HepG2 (cell line): Measurements from ENCODE around the gene LIPC. TPM values are rescaled to one million over a fixed set of nuclear protein-coding genes. Genes with fewer than 3 reads are reported as not detected.

ENCODE experiments used
- ATAC-seq: fragments of 200-7000 bp; cut with Tn5 transposase; 3 replicates; pipeline ENCODE4 v1.9.1; 2020; ENCODE audit warnings: mild to moderate bottlenecking, moderate library complexity
- BruUV-seq: library from RNA; stranded (reverse); fragments of 400-500 nt; replicated peaks from 2 replicates; lab custom pipeline; 2021; lab: Mats Ljungman, UMichigan
- CTCF ChIA-PET: fragments of 300-600 bp; formaldehyde crosslinking; extraction: SDS; loops from one replicate; lab custom pipeline; 2021; ENCODE audit warnings: low total read pairs, inconsistent platforms, low intra/inter-chr PET ratio; lab: Yijun Ruan, JAX
- POLR2A ChIA-PET: fragments of 350-600 bp; sonication (Branson Sonifier 250); formaldehyde crosslinking; loops from one replicate; lab custom pipeline; 2020; ENCODE audit warnings: antibody characterized with exemption, inconsistent platforms; lab: Yijun Ruan, JAX
- DNase-seq: peaks from one replicate; pipeline ENCODE4 v3.0.0-alpha.2; 2015; ENCODE audit warnings: low spot score
- FAIRE-seq: peaks from 3 replicates; lab custom pipeline; 2011; peaks lifted over from hg19 to GRCh38; lab: Jason Lieb, UNC
- H2AFZ ChIP-seq: one replicate; pipeline ENCODE4 v1.6.1; 2011; ENCODE audit warnings: low read length, inconsistent platforms
- H3K27ac ChIP-seq: fragments of 300-600 bp; 3 replicates; pipeline ENCODE4 v1.8.0; 2011; ENCODE audit warnings: mixed run types, mild to moderate bottlenecking, mixed read lengths, low read length, inconsistent platforms; ENCODE audit not compliant: insufficient read depth; ENCODE audit errors: extremely low read length
- H3K27me3 ChIP-seq, 2 experiments: fragments of 200-600 bp in 1 of 2; 2 replicates in 1 of 2; 3 replicates in 1 of 2; pipeline versions ENCODE4 v1.6.0 to v1.8.0; 2011; ENCODE audit warnings: low read length in 2 of 2, mild to moderate bottlenecking in 2 of 2, moderate library complexity in 2 of 2, inconsistent platforms in 1 of 2; ENCODE audit not compliant: insufficient read depth in 2 of 2, control insufficient read depth in 1 of 2
- H3K36me3 ChIP-seq, 2 experiments: fragments of 200-600 bp in 1 of 2; replicated peaks in 1 of 2; 2 replicates in 1 of 2; 3 replicates in 1 of 2; pipeline versions ENCODE4 v1.5.1 to v1.8.0; 2011; ENCODE audit warnings: low read length in 2 of 2, inconsistent platforms in 1 of 2; ENCODE audit not compliant: insufficient read depth in 2 of 2, control insufficient read depth in 1 of 2
- H3K4me1 ChIP-seq: 2 replicates; pipeline ENCODE4 v1.5.1; 2012; ENCODE audit warnings: low read length, inconsistent platforms; ENCODE audit not compliant: insufficient read depth
- H3K4me2 ChIP-seq: 2 replicates; pipeline ENCODE4 v1.6.0; 2011; ENCODE audit warnings: low read depth, low read length, inconsistent platforms
- H3K4me3 ChIP-seq, 3 experiments: fragments of 200-600 bp in 1 of 3; sonication (generic), shearing (Covaris generic) in 1 of 3; replicated peaks in 1 of 3; 2 replicates each; pipeline ENCODE4 v1.5.1; 2011 to 2016; ENCODE audit warnings: low read length in 3 of 3, inconsistent platforms in 2 of 3, low read depth in 2 of 3, mild to moderate bottlenecking in 2 of 3, control low read depth in 1 of 3, mixed read lengths in 1 of 3; ENCODE audit not compliant: insufficient read depth in 1 of 3
- H3K79me2 ChIP-seq: one replicate; pipeline ENCODE4 v1.6.1; 2011; ENCODE audit warnings: low read length, inconsistent platforms; ENCODE audit not compliant: insufficient read depth
- H3K9ac ChIP-seq: 2 replicates; pipeline ENCODE4 v1.6.0; 2011; ENCODE audit warnings: mild to moderate bottlenecking, low read depth, low read length, inconsistent platforms; ENCODE audit not compliant: insufficient read depth
- H3K9me3 ChIP-seq: 2 replicates; pipeline ENCODE4 v1.5.1; 2012; ENCODE audit warnings: mild to moderate bottlenecking, low read length
- H4K20me1 ChIP-seq: 2 replicates; pipeline ENCODE4 v1.6.0; 2011; ENCODE audit warnings: inconsistent platforms, mild to moderate bottlenecking, low read length, moderate library complexity; ENCODE audit not compliant: insufficient read depth
- ADNP ChIP-seq: sonication (generic); formaldehyde crosslinking; IDR thresholded peaks from 2 replicates; pipeline ENCODE4 v1.4.0; 2020; ENCODE audit warnings: missing genetic modification reagents
- ZNF557 ChIP-seq: sonication (generic); formaldehyde crosslinking; IDR thresholded peaks from 2 replicates; pipeline ENCODE4 v1.4.0; 2020; ENCODE audit warnings: missing genetic modification reagents
- ZNF674 ChIP-seq: sonication (generic); formaldehyde crosslinking; IDR thresholded peaks from 2 replicates; pipeline ENCODE4 v1.5.0; 2020; ENCODE audit warnings: low read depth, mild to moderate bottlenecking, missing genetic modification reagents
- WGBS: methylation state at CpG from one replicate; pipeline ENCODE4 v1.1.6; 2017; ENCODE audit warnings: low lambda C conversion rate; 5-methylcytosine and 5-hydroxymethylcytosine counted together
- in situ Hi-C: cut with HindIII; loops from 2 replicates; pipeline ENCODE4 v1.10.0; 2017; ENCODE audit warnings: low pct_unique_long_range_greater_than_20kb; ENCODE audit not compliant: extremely low pct_ligation_motif_present
- intact Hi-C: fragments of 100-400 bp; cut with micrococcal nuclease; formaldehyde crosslinking; loops from one replicate; pipeline ENCODE4 v1.10.0; 2022; ENCODE audit not compliant: unreplicated experiment
- polyA plus RNA-seq, 8 experiments: library from polyadenylated mRNA; depleted of rRNA in 3 of 8; stranded (reverse) in 7 of 8; unstranded in 1 of 8; fragments of >200 nt; fragmentation: Illumina TruSeq in 4 of 8; extraction: Trizol in 4 of 8; gene quantifications; 2 replicates each; pipeline versions ENCODE4 v1.2.1 to v1.2.3, GENCODE V29; 2011 to 2016; ENCODE audit warnings: low read depth in 4 of 8, missing spikeins in 1 of 8, mixed read lengths in 1 of 8; ENCODE audit not compliant: insufficient read depth in 1 of 8
- total RNA-seq, 5 experiments: library from RNA; depleted of rRNA; stranded (reverse); fragments of >200 nt; fragmentation: Illumina TruSeq; extraction: Trizol; gene quantifications; 2 replicates each; pipeline ENCODE4 v1.2.3, GENCODE V29; 2016; ENCODE audit warnings: low read depth in 1 of 5
- TF ChIP-seq, protein P1 (sequence below): sonication (generic); formaldehyde crosslinking; IDR thresholded peaks from 2 replicates; pipeline ENCODE4 v1.5.0; 2020; ENCODE audit warnings: mild to moderate bottlenecking, missing genetic modification reagents
- TF ChIP-seq, protein P2 (sequence below): sonication (generic); formaldehyde crosslinking; IDR thresholded peaks from 2 replicates; pipeline ENCODE4 v1.4.0; 2020; ENCODE audit warnings: missing genetic modification reagents, borderline replicate concordance
- TF ChIP-seq, protein P3 (sequence below): IDR thresholded peaks from 2 replicates; pipeline ENCODE4 v1.6.1; 2016; ENCODE audit warnings: low read depth

Gene LIPC
- total and polyA plus RNA-seq, 2 of the 13 experiments (the other 11 are each of a cell fraction or from before 2014, with no cell fraction given), result 26.0 to 38.0 TPM

DNA sequence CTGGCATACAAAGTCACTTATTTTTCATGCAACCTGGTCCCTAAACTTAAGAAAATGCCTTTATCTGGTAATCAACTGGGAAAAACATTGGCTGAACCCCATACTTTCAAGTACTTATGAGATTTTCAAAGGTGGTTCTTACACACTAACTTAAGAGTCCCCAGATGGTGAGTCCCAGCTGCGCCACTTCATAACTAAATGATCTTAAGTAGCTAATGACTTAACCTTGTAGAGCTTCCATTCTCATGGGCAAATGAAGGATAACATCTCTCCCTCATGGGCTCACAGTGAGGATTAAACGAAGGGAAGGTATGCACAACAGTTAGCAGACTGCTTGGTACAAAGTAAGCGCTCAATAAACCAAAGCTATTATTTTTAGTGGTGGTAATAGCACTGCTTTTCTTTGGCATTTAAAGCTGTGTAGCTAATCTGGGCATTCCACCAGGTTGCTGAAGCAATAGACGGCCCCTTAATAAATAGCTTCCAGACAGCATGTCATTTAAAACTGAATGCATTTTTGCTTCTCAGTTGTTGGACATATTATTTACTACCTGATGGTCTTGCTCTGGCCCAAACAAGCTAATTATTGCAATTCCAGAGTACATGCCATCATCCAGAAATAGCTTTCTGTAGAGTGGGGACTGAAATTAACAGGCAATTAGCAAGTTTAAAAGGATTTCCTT lies 55.4 kb downstream of the LIPC start (continued):
- TF ChIP-seq, protein P1, sequence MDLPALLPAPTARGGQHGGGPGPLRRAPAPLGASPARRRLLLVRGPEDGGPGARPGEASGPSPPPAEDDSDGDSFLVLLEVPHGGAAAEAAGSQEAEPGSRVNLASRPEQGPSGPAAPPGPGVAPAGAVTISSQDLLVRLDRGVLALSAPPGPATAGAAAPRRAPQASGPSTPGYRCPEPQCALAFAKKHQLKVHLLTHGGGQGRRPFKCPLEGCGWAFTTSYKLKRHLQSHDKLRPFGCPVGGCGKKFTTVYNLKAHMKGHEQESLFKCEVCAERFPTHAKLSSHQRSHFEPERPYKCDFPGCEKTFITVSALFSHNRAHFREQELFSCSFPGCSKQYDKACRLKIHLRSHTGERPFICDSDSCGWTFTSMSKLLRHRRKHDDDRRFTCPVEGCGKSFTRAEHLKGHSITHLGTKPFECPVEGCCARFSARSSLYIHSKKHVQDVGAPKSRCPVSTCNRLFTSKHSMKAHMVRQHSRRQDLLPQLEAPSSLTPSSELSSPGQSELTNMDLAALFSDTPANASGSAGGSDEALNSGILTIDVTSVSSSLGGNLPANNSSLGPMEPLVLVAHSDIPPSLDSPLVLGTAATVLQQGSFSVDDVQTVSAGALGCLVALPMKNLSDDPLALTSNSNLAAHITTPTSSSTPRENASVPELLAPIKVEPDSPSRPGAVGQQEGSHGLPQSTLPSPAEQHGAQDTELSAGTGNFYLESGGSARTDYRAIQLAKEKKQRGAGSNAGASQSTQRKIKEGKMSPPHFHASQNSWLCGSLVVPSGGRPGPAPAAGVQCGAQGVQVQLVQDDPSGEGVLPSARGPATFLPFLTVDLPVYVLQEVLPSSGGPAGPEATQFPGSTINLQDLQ (CRISPR knock-in tag), result no peak
- TF ChIP-seq, all 625 proteins: peak for 0

DNA sequence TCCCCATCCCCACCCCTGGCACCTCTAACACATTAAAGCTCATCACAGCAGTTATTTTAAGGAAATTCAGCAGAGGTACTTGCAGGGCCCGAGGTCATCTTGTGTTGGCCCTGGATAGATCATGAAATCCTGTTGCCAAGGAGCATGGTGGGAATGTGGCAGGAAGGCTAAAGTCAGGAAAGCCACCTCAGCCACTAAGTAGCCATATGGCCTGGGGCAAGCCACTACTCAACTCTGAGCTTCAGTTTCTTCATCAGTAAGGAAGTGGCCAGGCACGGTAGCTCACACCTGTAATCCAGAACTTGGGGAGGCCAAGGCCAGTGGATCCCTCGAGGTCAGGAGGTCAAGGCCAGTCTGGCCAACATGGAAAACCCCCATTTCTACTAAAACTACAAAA lies 55.9 kb downstream of the LIPC start:
- Histone ChIP-seq H3K4me2 (no peak overlapping the region), H3K36me3 (no peaks in the 10 kb centered on the region), H3K4me3 (no peak overlapping the region)
- TF ChIP-seq, protein P2, sequence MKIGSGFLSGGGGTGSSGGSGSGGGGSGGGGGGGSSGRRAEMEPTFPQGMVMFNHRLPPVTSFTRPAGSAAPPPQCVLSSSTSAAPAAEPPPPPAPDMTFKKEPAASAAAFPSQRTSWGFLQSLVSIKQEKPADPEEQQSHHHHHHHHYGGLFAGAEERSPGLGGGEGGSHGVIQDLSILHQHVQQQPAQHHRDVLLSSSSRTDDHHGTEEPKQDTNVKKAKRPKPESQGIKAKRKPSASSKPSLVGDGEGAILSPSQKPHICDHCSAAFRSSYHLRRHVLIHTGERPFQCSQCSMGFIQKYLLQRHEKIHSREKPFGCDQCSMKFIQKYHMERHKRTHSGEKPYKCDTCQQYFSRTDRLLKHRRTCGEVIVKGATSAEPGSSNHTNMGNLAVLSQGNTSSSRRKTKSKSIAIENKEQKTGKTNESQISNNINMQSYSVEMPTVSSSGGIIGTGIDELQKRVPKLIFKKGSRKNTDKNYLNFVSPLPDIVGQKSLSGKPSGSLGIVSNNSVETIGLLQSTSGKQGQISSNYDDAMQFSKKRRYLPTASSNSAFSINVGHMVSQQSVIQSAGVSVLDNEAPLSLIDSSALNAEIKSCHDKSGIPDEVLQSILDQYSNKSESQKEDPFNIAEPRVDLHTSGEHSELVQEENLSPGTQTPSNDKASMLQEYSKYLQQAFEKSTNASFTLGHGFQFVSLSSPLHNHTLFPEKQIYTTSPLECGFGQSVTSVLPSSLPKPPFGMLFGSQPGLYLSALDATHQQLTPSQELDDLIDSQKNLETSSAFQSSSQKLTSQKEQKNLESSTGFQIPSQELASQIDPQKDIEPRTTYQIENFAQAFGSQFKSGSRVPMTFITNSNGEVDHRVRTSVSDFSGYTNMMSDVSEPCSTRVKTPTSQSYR, result no peak
- TF ChIP-seq, protein P3, sequence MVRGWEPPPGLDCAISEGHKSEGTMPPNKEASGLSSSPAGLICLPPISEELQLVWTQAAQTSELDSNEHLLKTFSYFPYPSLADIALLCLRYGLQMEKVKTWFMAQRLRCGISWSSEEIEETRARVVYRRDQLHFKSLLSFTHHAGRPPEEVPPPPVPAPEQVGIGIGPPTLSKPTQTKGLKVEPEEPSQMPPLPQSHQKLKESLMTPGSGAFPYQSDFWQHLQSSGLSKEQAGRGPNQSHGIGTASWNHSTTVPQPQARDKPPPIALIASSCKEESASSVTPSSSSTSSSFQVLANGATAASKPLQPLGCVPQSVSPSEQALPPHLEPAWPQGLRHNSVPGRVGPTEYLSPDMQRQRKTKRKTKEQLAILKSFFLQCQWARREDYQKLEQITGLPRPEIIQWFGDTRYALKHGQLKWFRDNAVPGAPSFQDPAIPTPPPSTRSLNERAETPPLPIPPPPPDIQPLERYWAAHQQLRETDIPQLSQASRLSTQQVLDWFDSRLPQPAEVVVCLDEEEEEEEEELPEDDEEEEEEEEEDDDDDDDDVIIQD (CRISPR knock-in tag), result no peak
- TF ChIP-seq ADNP (CRISPR knock-in tag) (no peak), ZNF674 (CRISPR knock-in tag) (no peak), ZNF557 (CRISPR knock-in tag) (no peak)
- TF ChIP-seq, all 625 proteins: peak for 0
- FAIRE-seq (no peak), DNase-seq (no peak), ATAC-seq (no peak)
- Histone ChIP-seq H3K4me1 (peaks cover 6% of the 10 kb centered on the region; the same call in 1 of the 2 replicates), H3K9ac (no peak overlapping the region), H3K79me2 (no peaks in the 10 kb centered on the region), H4K20me1 (no peaks in the 10 kb centered on the region), H3K27me3 (no peaks in the 10 kb centered on the region), H2AFZ (no peak overlapping the region), H3K27ac (no peak overlapping the region), H3K9me3 (peaks cover 6% of the 10 kb centered on the region; the same call in 1 of the 2 replicates)
- CTCF ChIA-PET, result no interaction called here
- 58% methylated on average over 2 of the region's 3 CpGs for WGBS
- in situ Hi-C loops (no loop called here), intact Hi-C loops (no loop called here)
- no TSS peak for BruUV-seq
- POLR2A ChIA-PET, result interaction anchor here (2.8 kb wide), 1 partner anchor 11 kb away, joined by 13 read pairs; no protein-coding TSS in a partner anchor
